Epithelial cell of esophagus (primary cell): Measurements from ENCODE around the gene NF2.

Source experiments
- DNase-seq: peaks from one replicate; pipeline ENCODE4 v3.0.0; 2010; ENCODE audit warnings: low read depth
- H3K4me3 ChIP-seq: 2 replicates; pipeline ENCODE4 v1.5.1; 2011; ENCODE audit warnings: mild to moderate bottlenecking, low read length, control low read depth
- TF ChIP-seq, protein P1 (sequence below): IDR thresholded peaks from 2 replicates; pipeline ENCODE4 v1.5.1; 2011; ENCODE audit warnings: low read depth, mild to moderate bottlenecking, low read length, control low read depth, inconsistent platforms; ENCODE audit not compliant: insufficient read depth; ENCODE audit errors: missing control alignments

NF2 gene

DNA sequence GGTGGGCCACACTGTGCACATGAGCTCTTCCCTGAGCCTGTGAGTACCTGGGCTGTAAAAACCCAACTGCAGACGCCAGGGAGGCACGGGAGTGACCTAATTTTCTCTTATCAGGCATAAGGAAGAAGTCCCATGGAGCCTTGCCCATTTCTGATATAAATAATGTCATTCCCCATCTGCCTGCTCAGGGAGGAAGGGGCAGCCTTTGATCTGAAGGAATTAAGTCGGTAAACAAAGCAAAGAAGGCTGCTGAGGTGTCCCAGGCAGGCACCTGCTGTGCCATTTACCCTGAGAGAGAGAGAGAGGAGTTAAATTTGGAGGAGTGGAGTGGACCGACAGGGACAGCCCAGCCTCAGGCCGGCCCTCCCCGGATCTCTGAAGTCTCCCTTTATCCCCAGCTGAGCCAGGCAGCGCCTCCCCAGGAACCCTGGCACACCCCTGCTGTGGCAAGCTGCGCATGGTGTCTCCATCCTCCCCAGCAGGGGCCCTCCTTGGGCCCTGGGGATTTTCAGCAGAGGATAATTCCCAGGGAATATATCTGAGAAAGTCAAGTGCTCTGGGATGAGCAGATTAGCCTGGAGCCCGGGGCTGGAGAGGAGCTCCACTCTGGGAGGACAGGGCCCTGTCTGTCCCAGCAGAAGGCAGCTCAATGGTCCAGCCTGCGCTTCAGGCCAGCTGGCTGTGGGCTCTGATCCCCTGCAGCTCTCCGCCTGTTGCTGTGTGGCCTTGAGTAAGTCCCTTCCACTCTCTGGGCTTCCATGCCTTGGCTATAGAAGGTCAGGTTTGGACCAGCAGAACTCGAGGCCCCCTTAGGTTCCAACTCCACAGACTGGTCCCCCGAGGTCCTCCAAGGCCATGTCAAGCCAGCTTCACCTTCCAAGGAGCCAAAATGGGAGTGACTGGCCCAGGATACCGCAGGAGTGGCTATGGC, 98.8 kb downstream of the NF2 start:
- no peak for DNase-seq
- TF ChIP-seq, protein P1, sequence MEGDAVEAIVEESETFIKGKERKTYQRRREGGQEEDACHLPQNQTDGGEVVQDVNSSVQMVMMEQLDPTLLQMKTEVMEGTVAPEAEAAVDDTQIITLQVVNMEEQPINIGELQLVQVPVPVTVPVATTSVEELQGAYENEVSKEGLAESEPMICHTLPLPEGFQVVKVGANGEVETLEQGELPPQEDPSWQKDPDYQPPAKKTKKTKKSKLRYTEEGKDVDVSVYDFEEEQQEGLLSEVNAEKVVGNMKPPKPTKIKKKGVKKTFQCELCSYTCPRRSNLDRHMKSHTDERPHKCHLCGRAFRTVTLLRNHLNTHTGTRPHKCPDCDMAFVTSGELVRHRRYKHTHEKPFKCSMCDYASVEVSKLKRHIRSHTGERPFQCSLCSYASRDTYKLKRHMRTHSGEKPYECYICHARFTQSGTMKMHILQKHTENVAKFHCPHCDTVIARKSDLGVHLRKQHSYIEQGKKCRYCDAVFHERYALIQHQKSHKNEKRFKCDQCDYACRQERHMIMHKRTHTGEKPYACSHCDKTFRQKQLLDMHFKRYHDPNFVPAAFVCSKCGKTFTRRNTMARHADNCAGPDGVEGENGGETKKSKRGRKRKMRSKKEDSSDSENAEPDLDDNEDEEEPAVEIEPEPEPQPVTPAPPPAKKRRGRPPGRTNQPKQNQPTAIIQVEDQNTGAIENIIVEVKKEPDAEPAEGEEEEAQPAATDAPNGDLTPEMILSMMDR, result no peak
- H3K4me3 ChIP-seq, result no peak overlapping the region

DNA sequence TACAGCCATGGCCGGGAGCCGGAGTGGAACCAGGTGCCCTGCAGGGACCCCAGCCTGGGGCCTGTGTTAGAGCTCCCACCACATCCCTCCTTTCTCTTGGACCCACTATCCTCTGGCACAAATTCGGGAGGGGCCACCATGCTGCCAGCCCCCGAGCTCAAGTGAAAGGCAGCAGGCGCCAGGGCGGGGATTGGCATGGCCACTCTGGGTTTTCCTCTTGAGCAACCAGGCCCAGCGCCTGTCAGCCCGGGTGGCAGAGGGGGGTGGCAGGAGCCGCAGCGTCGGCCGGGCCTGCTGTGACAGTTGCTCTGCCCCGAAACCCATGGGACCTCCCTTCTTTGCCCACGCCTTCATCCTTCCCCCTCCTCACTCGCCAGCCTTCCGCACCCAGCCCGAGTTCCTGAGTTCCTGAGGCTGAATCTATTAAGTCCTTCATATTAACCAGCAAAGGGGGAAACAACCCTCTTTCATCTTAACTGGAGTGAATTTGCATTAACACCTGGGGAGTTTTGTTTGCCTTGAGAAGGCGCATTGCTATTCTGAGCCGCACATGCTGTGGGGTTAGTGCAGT, 99.6 kb downstream of the NF2 start:
- no peak for DNase-seq
- TF ChIP-seq, protein P1, result no peak
- H3K4me3 ChIP-seq, result no peak overlapping the region

DNA sequence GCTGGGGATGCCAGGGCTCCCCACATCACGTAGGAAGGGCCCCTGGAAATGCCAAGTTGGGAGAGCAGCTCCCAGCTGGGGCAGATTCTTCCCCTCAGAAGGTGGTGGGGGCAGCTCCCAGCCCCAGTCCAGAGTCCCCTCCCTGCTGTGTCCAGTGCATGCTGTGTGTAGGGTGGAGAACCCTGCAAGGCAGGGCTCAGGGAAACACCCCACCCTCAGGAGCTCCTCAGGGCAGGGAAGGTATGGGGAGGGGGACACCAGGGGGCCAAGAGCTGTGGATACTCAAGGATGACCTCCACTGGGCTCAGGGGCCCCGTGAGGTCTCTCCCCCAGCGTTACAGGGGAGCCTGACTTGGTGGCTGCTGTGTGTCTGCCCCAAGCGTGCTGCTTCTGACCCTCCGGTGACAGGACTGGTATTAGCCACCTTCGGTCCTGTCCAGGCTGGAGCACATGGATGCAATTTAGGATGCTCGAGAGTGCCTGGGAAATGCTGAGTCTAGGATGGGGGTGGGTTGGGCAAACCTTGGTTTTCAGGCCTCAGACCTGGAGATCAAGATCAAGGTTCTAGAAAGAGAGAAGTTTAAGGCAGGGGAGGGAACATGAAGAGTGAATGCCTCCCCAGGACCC, 100.2 kb downstream of the NF2 start:
- TF ChIP-seq, protein P1, result no peak
- no peak for DNase-seq
- no peak overlapping the region for H3K4me3 ChIP-seq

DNA sequence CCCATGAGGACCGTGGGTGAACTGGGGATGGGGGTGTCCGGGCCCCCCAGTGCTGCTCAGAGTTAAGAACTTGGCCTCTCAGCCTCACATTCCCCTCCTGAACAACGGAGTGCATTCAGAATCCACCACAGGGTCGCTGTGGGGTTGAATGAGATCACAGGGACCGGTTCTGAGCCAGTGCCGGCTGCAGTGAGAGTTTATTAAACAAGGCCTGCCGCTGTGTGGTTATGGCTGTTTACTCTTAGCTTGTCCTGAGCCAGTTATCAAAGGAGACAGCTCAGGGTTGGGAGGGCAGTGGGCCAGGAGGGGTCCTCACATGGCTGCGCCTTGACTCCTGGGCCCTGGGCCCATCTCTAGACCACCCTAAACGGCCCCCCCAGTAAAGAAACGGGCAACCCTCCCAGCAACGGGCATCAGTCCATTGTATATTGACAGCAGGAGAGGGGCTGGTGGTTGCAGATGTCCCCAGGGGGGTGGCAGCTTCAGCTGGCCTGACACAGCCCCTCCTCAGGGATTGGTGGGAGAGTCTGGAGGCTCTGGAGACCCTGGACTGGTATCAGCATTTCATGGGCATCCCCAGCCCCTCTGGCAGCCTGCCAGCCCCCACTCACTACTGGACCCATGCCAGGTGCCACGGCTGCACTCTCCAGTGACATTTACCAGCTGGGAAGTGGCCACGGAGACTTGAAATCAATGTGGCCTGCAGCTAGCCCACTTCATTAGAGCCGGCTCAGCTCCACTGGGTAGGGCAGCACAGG, 101.3 kb downstream of the NF2 start:
- DNase-seq, result no peak
- TF ChIP-seq, protein P1, result no peak
- H3K4me3 ChIP-seq, result no peak overlapping the region

DNA sequence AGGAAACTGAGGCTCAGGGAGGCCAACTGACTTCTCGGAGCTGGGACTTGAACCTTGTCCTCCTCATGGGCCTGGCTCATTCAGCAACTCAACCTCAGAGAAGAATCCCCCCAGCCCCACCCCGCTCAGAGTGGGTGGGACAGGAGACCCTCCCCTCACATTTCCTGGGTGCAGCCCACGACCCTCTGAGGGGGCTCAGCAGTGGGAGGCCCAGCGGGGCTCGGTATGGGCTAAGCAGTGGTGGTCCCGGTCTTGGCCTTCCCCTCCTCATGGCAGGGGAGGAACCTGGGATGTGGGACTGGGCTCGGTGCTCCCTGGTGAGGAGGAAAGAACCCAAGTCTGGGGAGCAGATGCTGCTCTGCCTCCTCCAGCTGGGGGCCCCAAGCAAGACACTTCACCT, 102.2 kb downstream of the NF2 start:
- TF ChIP-seq, protein P1, result no peak

DNA sequence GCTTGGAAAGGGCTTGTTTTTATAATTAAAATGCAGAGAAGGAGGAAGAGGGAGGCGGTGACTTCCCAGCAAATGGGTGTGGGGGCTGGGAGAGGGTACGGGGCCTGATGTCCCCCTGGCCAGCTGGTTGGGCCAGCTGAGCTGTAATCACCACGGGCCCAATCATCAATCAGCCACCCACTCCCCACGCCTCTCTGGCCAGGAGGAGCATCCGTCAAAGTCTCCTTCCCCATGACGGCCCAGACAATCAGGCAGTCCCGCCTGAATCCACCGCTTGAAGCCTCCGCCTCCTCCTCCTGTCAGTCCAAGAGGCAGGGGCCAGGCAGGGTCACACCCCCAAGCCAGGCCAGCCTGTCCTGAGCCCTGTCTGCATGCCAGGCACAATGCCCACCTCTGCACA, 103.1 kb downstream of the NF2 start:
- TF ChIP-seq, protein P1, result no peak
- no peak for DNase-seq
- no peak overlapping the region for H3K4me3 ChIP-seq

More for the DNA sequence above, 102.2 kb downstream of the NF2 start:
- no peak overlapping the region for H3K4me3 ChIP-seq
- no peak for DNase-seq
